AG04450 (cell line): ENCODE results near the gene RANGAP1. TPM values are rescaled to one million over a fixed set of nuclear protein-coding genes. Genes with fewer than 3 reads are reported as not detected.

ENCODE experiments used
- CTCF ChIA-PET: fragments of 300-600, 350-600 bp; formaldehyde crosslinking; extraction: SDS; loops from one replicate; lab custom pipeline; 2022; ENCODE audit warnings: antibody characterized with exemption, inconsistent platforms; lab: Charles Lee
- POLR2A ChIA-PET: fragments of 350-600 bp; formaldehyde crosslinking; extraction: SDS; loops from one replicate; lab custom pipeline; 2021; ENCODE audit warnings: antibody characterized with exemption, inconsistent platforms; lab: Yijun Ruan, JAX
- DNase-seq: peaks from one replicate; pipeline ENCODE4 v3.0.0-alpha.2; 2011; ENCODE audit warnings: low read depth, low spot score
- H3K27ac ChIP-seq: one replicate; pipeline ENCODE4 v1.5.1; 2012; ENCODE audit warnings: low read depth, low read length, control low read depth
- H3K27me3 ChIP-seq: one replicate; pipeline ENCODE4 v1.6.0; 2012; ENCODE audit warnings: low read length; ENCODE audit not compliant: control insufficient read depth, insufficient read depth
- H3K4me3 ChIP-seq: 2 replicates; pipeline ENCODE4 v1.5.1; 2011; ENCODE audit warnings: mild to moderate bottlenecking, low read depth, low read length, control low read depth
- H3K9me3 ChIP-seq: 2 replicates; pipeline ENCODE4 v1.5.1; 2012; ENCODE audit warnings: low read length; ENCODE audit not compliant: control insufficient read depth, insufficient read depth
- polyA plus RNA-seq: library from polyadenylated mRNA; depleted of rRNA; stranded (reverse); fragments of >200 nt; gene quantifications from 2 replicates; pipeline ENCODE4 v1.2.3, GENCODE V29; 2011
- TF ChIP-seq, protein P1 (sequence below): IDR thresholded peaks from 2 replicates; pipeline ENCODE4 v1.5.1; 2011; ENCODE audit warnings: low read depth, low read length, control low read depth, inconsistent platforms

RANGAP1 gene
- polyA plus RNA-seq, 1 experiment: 75.8 TPM

DNA sequence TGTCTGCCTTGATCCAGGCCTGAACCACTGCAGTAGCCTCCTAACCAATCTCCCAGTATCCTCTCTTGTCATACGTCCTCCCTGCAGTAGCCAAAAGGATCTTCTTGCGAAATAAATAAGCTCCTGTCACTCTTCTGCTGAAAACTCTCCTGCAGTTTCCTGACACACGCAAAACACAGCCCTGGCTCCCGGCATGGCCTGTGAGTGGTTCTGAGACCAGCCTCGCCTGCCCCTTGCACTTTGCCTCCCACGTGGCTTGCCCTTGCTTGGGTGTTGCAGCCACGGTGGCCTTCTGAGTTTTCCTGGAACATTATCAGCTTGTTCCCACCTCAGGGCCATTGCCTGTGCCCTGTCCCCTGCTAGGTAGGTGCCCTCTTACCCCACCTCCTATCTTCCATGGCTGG lies 22.6 kb upstream of the RANGAP1 start:
- no peaks in the 10 kb centered on the region for H3K9me3 ChIP-seq
- H3K27me3 ChIP-seq: no peaks in the 10 kb centered on the region
- ChIA-PET POLR2A (interaction anchor here (0.7 to 1.1 kb wide), 2 partner anchors 20 to 23 kb away, joined by 4 read pairs; partner anchors contain the start of gene RANGAP1), CTCF (no interaction called here)
- TF ChIP-seq, protein P1, sequence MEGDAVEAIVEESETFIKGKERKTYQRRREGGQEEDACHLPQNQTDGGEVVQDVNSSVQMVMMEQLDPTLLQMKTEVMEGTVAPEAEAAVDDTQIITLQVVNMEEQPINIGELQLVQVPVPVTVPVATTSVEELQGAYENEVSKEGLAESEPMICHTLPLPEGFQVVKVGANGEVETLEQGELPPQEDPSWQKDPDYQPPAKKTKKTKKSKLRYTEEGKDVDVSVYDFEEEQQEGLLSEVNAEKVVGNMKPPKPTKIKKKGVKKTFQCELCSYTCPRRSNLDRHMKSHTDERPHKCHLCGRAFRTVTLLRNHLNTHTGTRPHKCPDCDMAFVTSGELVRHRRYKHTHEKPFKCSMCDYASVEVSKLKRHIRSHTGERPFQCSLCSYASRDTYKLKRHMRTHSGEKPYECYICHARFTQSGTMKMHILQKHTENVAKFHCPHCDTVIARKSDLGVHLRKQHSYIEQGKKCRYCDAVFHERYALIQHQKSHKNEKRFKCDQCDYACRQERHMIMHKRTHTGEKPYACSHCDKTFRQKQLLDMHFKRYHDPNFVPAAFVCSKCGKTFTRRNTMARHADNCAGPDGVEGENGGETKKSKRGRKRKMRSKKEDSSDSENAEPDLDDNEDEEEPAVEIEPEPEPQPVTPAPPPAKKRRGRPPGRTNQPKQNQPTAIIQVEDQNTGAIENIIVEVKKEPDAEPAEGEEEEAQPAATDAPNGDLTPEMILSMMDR: no peak
- no peak overlapping the region for H3K4me3 ChIP-seq
- peak overlapping the region; percentile 39 for H3K27ac ChIP-seq
- no peak for DNase-seq

DNA sequence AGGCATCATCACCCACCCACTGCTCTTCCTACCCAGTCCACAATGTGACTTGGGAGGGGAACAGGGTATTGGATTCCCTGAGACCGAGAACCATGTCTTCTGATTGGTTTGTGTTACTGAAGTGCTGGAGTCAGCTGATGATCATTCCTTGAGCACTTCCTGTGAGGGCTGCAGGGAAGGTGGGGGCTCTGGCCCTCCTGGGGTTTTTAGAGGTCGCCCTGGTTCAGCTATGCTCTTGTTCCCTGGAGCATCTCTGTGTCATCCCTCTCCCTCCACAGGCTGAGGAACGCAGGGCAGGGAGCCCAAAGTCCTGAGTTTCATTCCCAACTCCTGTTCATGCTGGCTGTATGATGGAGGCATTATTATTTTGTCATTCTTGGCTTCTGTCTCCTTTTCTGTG lies 22.1 kb upstream of the RANGAP1 start:
- no peaks in the 10 kb centered on the region for H3K27me3 ChIP-seq
- H3K27ac ChIP-seq: peak overlapping the region; percentile 52
- H3K4me3 ChIP-seq: no peak overlapping the region
- POLR2A ChIA-PET: interaction anchor here (1.1 kb wide), 1 partner anchor 22 kb away, joined by 4 read pairs; the partner anchor contains the start of gene RANGAP1
- CTCF ChIA-PET: no interaction called here
- no peak for DNase-seq
- no peaks in the 10 kb centered on the region for H3K9me3 ChIP-seq
- TF ChIP-seq, protein P1: no peak; the same call in 1 of the 2 replicates

DNA sequence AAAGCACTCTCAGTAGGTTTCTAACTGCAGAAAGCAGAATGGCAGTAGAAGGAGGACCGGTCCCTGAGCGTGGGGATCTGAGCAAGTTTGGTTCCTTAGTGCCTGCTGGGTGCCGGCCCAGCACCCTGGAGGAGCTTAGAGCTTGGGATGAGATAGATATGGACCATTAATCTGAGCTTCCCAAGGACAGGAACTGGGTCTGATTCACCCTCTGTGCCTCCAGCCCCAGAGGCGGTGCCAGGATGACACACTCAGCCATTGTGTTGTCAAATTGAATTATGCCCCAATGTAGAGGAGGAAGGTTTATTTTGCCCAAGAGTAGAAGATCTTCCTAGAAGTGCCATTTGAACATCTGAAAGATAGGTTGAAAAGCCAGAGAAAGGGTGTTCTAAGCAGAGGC lies 19.7 kb upstream of the RANGAP1 start:
- Histone ChIP-seq H3K4me3 (no peak overlapping the region), H3K9me3 (no peaks in the 10 kb centered on the region), H3K27ac (peak overlapping the region; percentile 24), H3K27me3 (no peaks in the 10 kb centered on the region)
- ChIA-PET CTCF (interaction anchor here (0.6 kb wide), 1 partner anchor 68 kb away, joined by 4 read pairs; no protein-coding TSS in a partner anchor), POLR2A (interaction anchor here (0.6 to 0.7 kb wide), 2 partner anchors 11 to 61 kb away, joined by 3 read pairs; no protein-coding TSS in a partner anchor)
- peak; percentile 8 for DNase-seq
- TF ChIP-seq, protein P1: no peak

DNA sequence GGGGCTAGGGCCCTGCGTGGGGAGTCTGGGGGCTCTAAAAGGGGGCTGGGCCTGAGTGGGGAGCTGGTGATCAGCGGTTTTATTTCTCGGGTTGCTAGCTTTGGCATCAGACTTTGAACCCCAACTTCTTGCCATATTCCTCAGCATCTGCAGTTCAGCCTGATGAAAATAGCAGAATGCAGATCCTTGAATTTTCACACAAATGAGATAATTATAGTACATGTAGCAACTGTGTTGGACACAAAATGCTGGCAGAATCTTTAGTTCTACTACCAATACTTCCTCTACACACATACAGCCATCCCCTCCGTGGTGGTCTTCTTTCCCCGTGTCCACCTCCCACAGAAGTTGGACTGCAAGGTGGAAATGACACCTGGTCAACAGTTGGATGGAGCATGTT lies 16.8 kb upstream of the RANGAP1 start:
- H3K27me3 ChIP-seq: no peaks in the 10 kb centered on the region
- peak overlapping the region; percentile 73 for H3K27ac ChIP-seq
- CTCF ChIA-PET: no interaction called here
- H3K4me3 ChIP-seq: peak overlapping the region; percentile 73
- POLR2A ChIA-PET: interaction anchor here (0.8 to 1.4 kb wide), 5 partner anchors 8 to 287 kb away, joined by 3 to 8 read pairs (median 3); partner anchors contain the start of genes PMM1, RANGAP1 and TEF
- no peaks in the 10 kb centered on the region for H3K9me3 ChIP-seq
- TF ChIP-seq, protein P1: no peak
- DNase-seq: no peak

DNA sequence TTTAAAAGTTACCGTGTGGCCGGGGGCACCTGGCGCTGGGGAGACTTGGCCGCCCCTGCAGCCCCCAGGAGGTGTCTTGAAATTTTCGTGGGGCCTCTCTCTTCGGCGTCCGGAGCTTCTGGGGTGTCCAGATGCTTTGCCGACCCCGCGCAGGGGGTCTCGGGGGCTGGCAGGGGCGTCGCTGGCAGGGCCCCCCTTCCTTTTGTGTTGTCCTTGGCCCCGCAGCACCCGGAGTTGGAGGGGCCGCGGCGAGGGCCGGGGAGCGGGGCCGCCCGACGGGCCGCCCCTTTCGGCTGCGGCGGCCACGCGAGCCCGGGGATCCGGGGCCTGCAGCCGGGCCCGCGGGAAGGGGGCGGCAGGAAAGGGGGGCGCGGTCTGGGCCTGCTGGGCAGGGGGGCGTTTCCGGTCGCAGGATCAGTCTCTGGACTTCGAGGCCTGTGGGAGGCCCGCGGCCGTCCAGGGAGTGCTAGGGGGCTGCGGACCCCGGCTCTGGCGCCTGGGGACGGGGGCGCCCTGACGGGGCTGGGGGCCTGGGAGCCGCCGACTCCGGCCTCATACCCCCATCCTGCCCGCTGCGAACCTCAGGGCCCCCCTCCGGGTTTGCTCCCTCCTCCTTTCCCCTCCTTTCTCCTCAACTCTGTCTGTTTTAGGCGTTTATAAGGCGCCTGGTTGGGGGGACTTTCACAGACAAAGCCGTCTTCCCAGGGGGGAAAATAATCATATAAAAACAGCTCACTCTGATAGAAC lies 16.2 kb upstream of the RANGAP1 start:
- TF ChIP-seq, protein P1: no peak
- Histone ChIP-seq H3K4me3 (peak overlapping the region; percentile 73), H3K9me3 (no peaks in the 10 kb centered on the region), H3K27ac (peak overlapping the region; percentile 73), H3K27me3 (no peaks in the 10 kb centered on the region)
- DNase-seq: no peak
- ChIA-PET CTCF (interaction anchor here (0.7 to 1.8 kb wide), 5 partner anchors 11 to 55 kb away, joined by 3 to 7 read pairs (median 3); no protein-coding TSS in a partner anchor), POLR2A (interaction anchor here (0.8 to 1.4 kb wide), 7 partner anchors 9 to 288 kb away, joined by 3 to 11 read pairs (median 6); partner anchors contain the start of genes PMM1, RANGAP1 and TEF)
